Esophagus squamous epithelium (tissue), 4 donors: ENCODE measurements around the gene ATPAF1.

Experiments
- CTCF ChIP-seq, 6 experiments: fragments of 450-650 bp in 4 of 6; fragments of 200-600 bp in 2 of 6; sonication (generic) in 2 of 6; IDR thresholded peaks; one replicate each; pipeline ENCODE4 v1.5.1; 2016 to 2019; ENCODE audit warnings: antibody characterized with exemption in 6 of 6, mild to moderate bottlenecking in 4 of 6, moderate library complexity in 4 of 6
- POLR2A ChIP-seq, 4 donors: fragments of 450-650 bp; IDR thresholded peaks; one replicate each; pipeline ENCODE4 v1.6.1; 2017; ENCODE audit warnings: antibody characterized with exemption in 4 of 4, mild to moderate bottlenecking in 4 of 4, moderate library complexity in 3 of 4

GRCh38 chr1:46654012-46654411 lies 14.2 kb downstream of the ATPAF1 start:
- no peak for TF ChIP-seq CTCF (IDR thresholded peaks at IDR 0.05)
- TF ChIP-seq POLR2A (IDR thresholded peaks at IDR 0.05) = no peak
